Endothelial cell of umbilical vein (primary cell): Measurements from ENCODE around the gene TENM4. TPM values are rescaled to one million over a fixed set of nuclear protein-coding genes. Genes with fewer than 3 reads are reported as not detected.

Experiments
- BruUV-seq: library from RNA; stranded (reverse); fragments of 400-500 nt; replicated peaks from 2 replicates; lab custom pipeline; 2021; lab: Mats Ljungman, UMichigan
- CTCF ChIA-PET: fragments of 300-600, 350-600 bp; sonication (Branson Sonifier 250); formaldehyde crosslinking; loops from one replicate; lab custom pipeline; 2021; ENCODE audit warnings: antibody characterized with exemption, inconsistent platforms; lab: Charles Lee
- POLR2A ChIA-PET: fragments of 300-600, 350-600 bp; sonication (Branson Sonifier 250); formaldehyde crosslinking; loops from one replicate; lab custom pipeline; 2021; ENCODE audit warnings: antibody characterized with exemption, inconsistent platforms; lab: Charles Lee
- DNase-seq: peaks from one replicate; pipeline ENCODE4 v3.0.0-alpha.2; 2011; ENCODE audit warnings: low read depth, low spot score
- FAIRE-seq: peaks from 2 replicates; lab custom pipeline; 2011; peaks lifted over from hg19 to GRCh38; lab: Jason Lieb, UNC
- H2AFZ ChIP-seq: 2 replicates; pipeline ENCODE4 v1.6.0; 2012; ENCODE audit warnings: low read depth, low read length, control low read depth, inconsistent platforms
- H3K27ac ChIP-seq: 2 replicates; pipeline ENCODE4 v1.5.1; 2011; ENCODE audit warnings: low read depth, mild to moderate bottlenecking, control low read depth, low read length, moderate library complexity; ENCODE audit not compliant: insufficient read depth
- H3K27me3 ChIP-seq, 2 experiments: 2 replicates each; pipeline versions ENCODE4 v1.6.0 to v1.6.1; 2011; ENCODE audit warnings: low read length in 2 of 2, mixed read lengths in 1 of 2; ENCODE audit not compliant: control insufficient read depth in 2 of 2, insufficient read depth in 2 of 2
- H3K36me3 ChIP-seq, 2 experiments: 2 replicates in 1 of 2; 3 replicates in 1 of 2; pipeline ENCODE4 v1.5.1; 2011; ENCODE audit warnings: low read length in 2 of 2, mild to moderate bottlenecking in 1 of 2, moderate library complexity in 1 of 2; ENCODE audit not compliant: control insufficient read depth in 2 of 2, insufficient read depth in 2 of 2; ENCODE audit errors: extremely low read depth in 1 of 2
- H3K4me1 ChIP-seq: 3 replicates; pipeline ENCODE4 v1.5.1; 2011; ENCODE audit warnings: mild to moderate bottlenecking, low read length; ENCODE audit not compliant: control insufficient read depth, insufficient read depth; ENCODE audit errors: extremely low read depth
- H3K4me2 ChIP-seq: 2 replicates; pipeline ENCODE4 v1.6.1; 2011; ENCODE audit warnings: low read length, control low read depth, mixed read lengths; ENCODE audit not compliant: insufficient read depth
- H3K4me3 ChIP-seq, 3 experiments: fragments of 200-600 bp in 1 of 3; sonication (generic), shearing (Covaris generic) in 1 of 3; replicated peaks in 1 of 3; 2 replicates each; pipeline ENCODE4 v1.5.1; 2011 to 2016; ENCODE audit warnings: control low read depth in 3 of 3, low read length in 3 of 3, mild to moderate bottlenecking in 2 of 3, inconsistent platforms in 1 of 3, low read depth in 1 of 3, moderate library complexity in 1 of 3; ENCODE audit not compliant: insufficient read depth in 1 of 3
- H3K79me2 ChIP-seq: 2 replicates; pipeline ENCODE4 v1.6.0; 2012; ENCODE audit warnings: low read length, inconsistent platforms; ENCODE audit not compliant: control insufficient read depth, insufficient read depth
- H3K9ac ChIP-seq: replicated peaks from 2 replicates; pipeline ENCODE3; 2011; ENCODE audit warnings: low read length, control low read depth; ENCODE audit not compliant: insufficient read depth; ENCODE audit errors: extremely low read depth
- H3K9me1 ChIP-seq: replicated peaks from 3 replicates; pipeline ENCODE4 v1.6.0; 2011; ENCODE audit warnings: mild to moderate bottlenecking, low read length; ENCODE audit not compliant: control insufficient read depth, insufficient read depth; ENCODE audit errors: extremely low read depth
- H3K9me3 ChIP-seq: replicated peaks from 2 replicates; pipeline ENCODE4 v1.5.1; 2012; ENCODE audit warnings: low read length, inconsistent platforms; ENCODE audit not compliant: control insufficient read depth, insufficient read depth
- H4K20me1 ChIP-seq: replicated peaks from 2 replicates; pipeline ENCODE3; 2011; ENCODE audit warnings: mild to moderate bottlenecking, low read length; ENCODE audit not compliant: control insufficient read depth, insufficient read depth; ENCODE audit errors: extremely low read depth
- EZH2 ChIP-seq: IDR thresholded peaks from 2 replicates; pipeline ENCODE4 v1.6.1; 2012; ENCODE audit warnings: borderline replicate concordance, low read depth, mild to moderate bottlenecking, moderate library complexity, low read length, inconsistent platforms; ENCODE audit not compliant: severe bottlenecking
- FOS ChIP-seq: IDR thresholded peaks from 2 replicates; pipeline ENCODE4 v1.6.1; 2011; ENCODE audit warnings: mild to moderate bottlenecking, low read length, moderate library complexity, borderline replicate concordance; ENCODE audit not compliant: insufficient read depth
- GATA2 ChIP-seq: IDR thresholded peaks from 2 replicates; pipeline ENCODE4 v1.7.0; 2011; ENCODE audit warnings: low read depth, mild to moderate bottlenecking, moderate library complexity, mixed read lengths, low read length; ENCODE audit not compliant: insufficient read length, insufficient read depth
- JUN ChIP-seq: IDR thresholded peaks from 2 replicates; pipeline ENCODE4 v1.6.1; 2011; ENCODE audit warnings: borderline replicate concordance, low read depth; ENCODE audit not compliant: insufficient read length, insufficient read depth
- MYC ChIP-seq: IDR thresholded peaks from one replicate; pipeline ENCODE4 v1.6.1; 2011; ENCODE audit warnings: mild to moderate bottlenecking, low read depth, low read length
- POLR2A ChIP-seq: IDR thresholded peaks from 2 replicates; pipeline ENCODE4 v1.6.1; 2012; ENCODE audit warnings: low read depth, mild to moderate bottlenecking, control low read depth, low read length
- POLR2AphosphoS5 ChIP-seq: IDR thresholded peaks from 2 replicates; pipeline ENCODE4 v1.6.1; 2012; ENCODE audit warnings: low read depth, mild to moderate bottlenecking, control low read depth, low read length, moderate library complexity; ENCODE audit not compliant: insufficient read depth
- dilution Hi-C: fragments of 300-500 bp; cut with MboI; formaldehyde crosslinking; loops from one replicate; pipeline ENCODE4 v1.15.0; 2019; ENCODE audit warnings: low sequenced_read_pairs; ENCODE audit not compliant: extremely low pct_ligation_motif_present
- intact Hi-C: fragments of 100-400 bp; cut with micrococcal nuclease; formaldehyde crosslinking; loops from one replicate; pipeline ENCODE4 v1.10.0; 2022
- polyA plus RNA-seq, 4 experiments: library from polyadenylated mRNA; depleted of rRNA in 3 of 4; stranded (reverse) in 3 of 4; unstranded in 1 of 4; fragments of >200 nt; gene quantifications; 2 replicates each; pipeline versions ENCODE4 v1.2.1 to v1.2.3, GENCODE V29; 2011 to 2012; ENCODE audit warnings: missing spikeins in 1 of 4
- total RNA-seq: library from RNA; stranded (reverse); gene quantifications from 2 replicates; pipeline ENCODE4 v1.2.3, GENCODE V29; 2021
- TF ChIP-seq, protein P1 (sequence below), 2 donors: IDR thresholded peaks; 1 replicate in 1 of 2; 2 replicates in 1 of 2; pipeline ENCODE4 v1.5.1; 2011; ENCODE audit warnings: low read length in 2 of 2, mild to moderate bottlenecking in 2 of 2, moderate library complexity in 2 of 2, control low read depth in 1 of 2, inconsistent platforms in 1 of 2, low read depth in 1 of 2; ENCODE audit not compliant: insufficient read depth in 1 of 2; ENCODE audit errors: extremely low read depth in 1 of 2
- TF ChIP-seq, protein P2 (sequence below): IDR thresholded peaks from 2 replicates; pipeline ENCODE4 v1.6.1; 2011; ENCODE audit not compliant: insufficient read depth, insufficient read length

Gene TENM4
- total and polyA plus RNA-seq, 2 donors (not counting 3 experiments of a cell fraction or from before 2014, with no cell fraction given), result 0.06 to 0.27 TPM

GRCh38 chr11:78926633-78927338 is 514.0 kb downstream of the TENM4 start:
- dilution Hi-C loops (no loop called here), intact Hi-C loops (no loop called here)
- Histone ChIP-seq H3K27me3 (peaks cover 0 to 1% of the 10 kb centered on the region in 2 experiments), H3K4me2 (no peak overlapping the region), H3K79me2 (no peaks in the 10 kb centered on the region), H2AFZ (no peak overlapping the region), H3K27ac (no peak overlapping the region), H3K4me3 (no peak overlapping the region), H3K4me1 (no peaks in the 10 kb centered on the region), H3K9me3 (no peaks in the 10 kb centered on the region), H3K9ac (no peak overlapping the region), H3K9me1 (no peaks in the 10 kb centered on the region), H3K36me3 (no peaks in the 10 kb centered on the region), H4K20me1 (no peaks in the 10 kb centered on the region)
- TF ChIP-seq GATA2 (no peak), FOS (no peak)
- TF ChIP-seq, protein P1, sequence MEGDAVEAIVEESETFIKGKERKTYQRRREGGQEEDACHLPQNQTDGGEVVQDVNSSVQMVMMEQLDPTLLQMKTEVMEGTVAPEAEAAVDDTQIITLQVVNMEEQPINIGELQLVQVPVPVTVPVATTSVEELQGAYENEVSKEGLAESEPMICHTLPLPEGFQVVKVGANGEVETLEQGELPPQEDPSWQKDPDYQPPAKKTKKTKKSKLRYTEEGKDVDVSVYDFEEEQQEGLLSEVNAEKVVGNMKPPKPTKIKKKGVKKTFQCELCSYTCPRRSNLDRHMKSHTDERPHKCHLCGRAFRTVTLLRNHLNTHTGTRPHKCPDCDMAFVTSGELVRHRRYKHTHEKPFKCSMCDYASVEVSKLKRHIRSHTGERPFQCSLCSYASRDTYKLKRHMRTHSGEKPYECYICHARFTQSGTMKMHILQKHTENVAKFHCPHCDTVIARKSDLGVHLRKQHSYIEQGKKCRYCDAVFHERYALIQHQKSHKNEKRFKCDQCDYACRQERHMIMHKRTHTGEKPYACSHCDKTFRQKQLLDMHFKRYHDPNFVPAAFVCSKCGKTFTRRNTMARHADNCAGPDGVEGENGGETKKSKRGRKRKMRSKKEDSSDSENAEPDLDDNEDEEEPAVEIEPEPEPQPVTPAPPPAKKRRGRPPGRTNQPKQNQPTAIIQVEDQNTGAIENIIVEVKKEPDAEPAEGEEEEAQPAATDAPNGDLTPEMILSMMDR (IDR thresholded peaks at IDR 0.05; ENCODE audit: extremely low read depth in 1 of 2, insufficient read depth in 1 of 2, low read depth in 1 of 2, low read length in 2 of 2), result no peak
- FAIRE-seq, result no peak
- ChIA-PET POLR2A (no interaction called here), CTCF (interaction anchor here (0.8 to 1.1 kb wide), 3 partner anchors 19 to 173 kb away, joined by 3 to 6 read pairs (median 4); no protein-coding TSS in a partner anchor)
- no TSS peak for BruUV-seq
- no peak for DNase-seq

GRCh38 chr11:78925387-78925786 is 515.4 kb downstream of the TENM4 start:
- no peaks in the 10 kb centered on the region for H3K9me3 ChIP-seq
- CTCF ChIA-PET, result interaction anchor here (0.9 kb wide), 1 partner anchor 39 kb away, joined by 3 read pairs; no protein-coding TSS in a partner anchor
- H3K4me3 ChIP-seq, result no peak overlapping the region
- intact Hi-C loops (no loop called here), dilution Hi-C loops (no loop called here)
- H2AFZ ChIP-seq, result no peak overlapping the region
- BruUV-seq, result no TSS peak
- TF ChIP-seq EZH2, result no peak
- TF ChIP-seq POLR2AphosphoS5, result no peak
- TF ChIP-seq GATA2, result no peak
- no peak for TF ChIP-seq FOS
- no peak for TF ChIP-seq JUN
- no peak for TF ChIP-seq MYC
- TF ChIP-seq, protein P1 (IDR thresholded peaks at IDR 0.05; ENCODE audit: extremely low read depth in 1 of 2, insufficient read depth in 1 of 2, low read depth in 1 of 2, low read length in 2 of 2), result no peak
- no peak for TF ChIP-seq POLR2A
- TF ChIP-seq, protein P2, sequence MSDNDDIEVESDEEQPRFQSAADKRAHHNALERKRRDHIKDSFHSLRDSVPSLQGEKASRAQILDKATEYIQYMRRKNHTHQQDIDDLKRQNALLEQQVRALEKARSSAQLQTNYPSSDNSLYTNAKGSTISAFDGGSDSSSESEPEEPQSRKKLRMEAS, result no peak
- no peaks in the 10 kb centered on the region for H3K9me1 ChIP-seq
- no peak overlapping the region for H3K4me2 ChIP-seq
- no peak overlapping the region for H3K27ac ChIP-seq
- peaks cover 0 to 1% of the 10 kb centered on the region in 2 experiments for H3K27me3 ChIP-seq
- H4K20me1 ChIP-seq, result no peaks in the 10 kb centered on the region
- H3K79me2 ChIP-seq, result no peaks in the 10 kb centered on the region
- no peak for FAIRE-seq
- H3K4me1 ChIP-seq, result no peaks in the 10 kb centered on the region
- no peak for DNase-seq
- no peaks in the 10 kb centered on the region for H3K36me3 ChIP-seq
- POLR2A ChIA-PET, result no interaction called here
- no peak overlapping the region for H3K9ac ChIP-seq
